ENCODE measurements around the gene RETREG1. TPM values are rescaled to one million over a fixed set of nuclear protein-coding genes. Genes with fewer than 3 reads are reported as not detected.

Gene RETREG1
- total RNA-seq, 4 donors from 2014 or later, result 11.6 to 70.1 (median 19.4) TPM

GRCh38 chr5:16572289-16573015, 44.3 kb downstream of the RETREG1 start:
- no peaks in the 10 kb centered on the region for H3K36me3 ChIP-seq
- H3K4me3 ChIP-seq, result no peak overlapping the region
- no peaks in the 10 kb centered on the region for H3K9me3 ChIP-seq
- TF ChIP-seq POLR2A (IDR thresholded peaks at IDR 0.05), result no peak
- TF ChIP-seq CTCF (IDR thresholded peaks at IDR 0.05), result no peak
- no peak for DNase-seq
- no peaks in the 10 kb centered on the region for H3K4me1 ChIP-seq
- H3K27me3 ChIP-seq, result no peaks in the 10 kb centered on the region
- H3K27ac ChIP-seq, result no peak overlapping the region

- H3K27me3 ChIP-seq, result no peaks in the 10 kb centered on the region
- no peak for DNase-seq
- no peaks in the 10 kb centered on the region for H3K4me1 ChIP-seq
- H3K4me3 ChIP-seq, result no peak overlapping the region
- H3K36me3 ChIP-seq, result no peaks in the 10 kb centered on the region
- no peaks in the 10 kb centered on the region for H3K9me3 ChIP-seq
- TF ChIP-seq CTCF (IDR thresholded peaks at IDR 0.05), result no peak
- TF ChIP-seq POLR2A (IDR thresholded peaks at IDR 0.05), result no peak
- H3K27ac ChIP-seq, result no peak overlapping the region
Measured at GRCh38 chr5:16571016-16571415, 45.8 kb downstream of the RETREG1 start.

- TF ChIP-seq CTCF (IDR thresholded peaks at IDR 0.05) (no peak), POLR2A (IDR thresholded peaks at IDR 0.05) (no peak)
- no peak overlapping the region for H3K4me3 ChIP-seq
- no peak for DNase-seq
- H3K9me3 ChIP-seq, result no peaks in the 10 kb centered on the region
- H3K4me1 ChIP-seq, result no peaks in the 10 kb centered on the region
- H3K27me3 ChIP-seq, result no peaks in the 10 kb centered on the region
- no peaks in the 10 kb centered on the region for H3K36me3 ChIP-seq
- H3K27ac ChIP-seq, result no peak overlapping the region
Measured at GRCh38 chr5:16570121-16570815, 46.5 kb downstream of the RETREG1 start.

GRCh38 chr5:16568875-16569580, 47.8 kb downstream of the RETREG1 start:
- H3K4me1 ChIP-seq, result no peaks in the 10 kb centered on the region
- no peaks in the 10 kb centered on the region for H3K9me3 ChIP-seq
- no peaks in the 10 kb centered on the region for H3K27me3 ChIP-seq
- H3K36me3 ChIP-seq, result no peaks in the 10 kb centered on the region
- no peak overlapping the region for H3K4me3 ChIP-seq
- H3K27ac ChIP-seq, result no peak overlapping the region
- peak in 1 of 3 donors; percentile 77 for DNase-seq
- TF ChIP-seq POLR2A (IDR thresholded peaks at IDR 0.05), result no peak
- TF ChIP-seq CTCF (IDR thresholded peaks at IDR 0.05), result no peak

GRCh38 chr5:16567365-16567764, 49.4 kb downstream of the RETREG1 start:
- Histone ChIP-seq H3K27me3 (no peaks in the 10 kb centered on the region), H3K4me1 (no peaks in the 10 kb centered on the region), H3K9me3 (no peaks in the 10 kb centered on the region), H3K4me3 (no peak overlapping the region), H3K36me3 (no peaks in the 10 kb centered on the region), H3K27ac (no peak overlapping the region)
- TF ChIP-seq POLR2A (IDR thresholded peaks at IDR 0.05), result no peak
- no peak for TF ChIP-seq CTCF (IDR thresholded peaks at IDR 0.05)
- DNase-seq, result no peak

Data from Peyer's patch (tissue), 4 donors.